GM04504 (cell line): ENCODE results near the gene SLC35F1.

ENCODE experiments used
- DNase-seq: peaks from one replicate; pipeline ENCODE4 v3.0.0-alpha.2; 2012; ENCODE audit warnings: low read depth

Gene SLC35F1

DNA sequence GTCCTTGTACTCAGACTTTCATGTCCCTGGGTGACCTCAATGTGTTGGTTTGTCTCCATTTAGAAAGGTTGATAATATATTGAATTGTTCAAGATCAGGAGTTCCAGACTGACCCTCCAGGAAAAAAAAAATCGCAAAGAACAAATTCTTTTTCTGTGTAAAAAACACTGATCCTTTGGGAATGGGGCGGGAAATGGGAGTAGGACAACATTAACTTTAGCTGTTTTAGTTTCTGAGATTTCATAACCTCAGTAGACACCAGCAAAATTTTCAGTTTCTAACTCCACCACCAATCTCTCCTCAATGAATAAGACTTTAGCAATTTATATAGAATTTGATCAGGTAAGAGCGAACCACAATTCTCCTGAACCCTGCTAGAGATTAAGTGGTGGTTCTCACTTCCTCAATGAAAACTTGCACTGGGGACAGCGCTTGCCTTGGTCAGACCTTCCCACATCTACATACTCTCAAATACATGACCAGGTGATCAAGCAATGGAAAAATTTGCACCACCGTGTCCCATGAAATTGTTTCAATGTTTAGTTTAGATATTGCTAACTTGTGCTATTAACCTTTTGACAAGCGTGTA is 409.8 kb downstream of the SLC35F1 start:
- DNase-seq = no peak

DNA sequence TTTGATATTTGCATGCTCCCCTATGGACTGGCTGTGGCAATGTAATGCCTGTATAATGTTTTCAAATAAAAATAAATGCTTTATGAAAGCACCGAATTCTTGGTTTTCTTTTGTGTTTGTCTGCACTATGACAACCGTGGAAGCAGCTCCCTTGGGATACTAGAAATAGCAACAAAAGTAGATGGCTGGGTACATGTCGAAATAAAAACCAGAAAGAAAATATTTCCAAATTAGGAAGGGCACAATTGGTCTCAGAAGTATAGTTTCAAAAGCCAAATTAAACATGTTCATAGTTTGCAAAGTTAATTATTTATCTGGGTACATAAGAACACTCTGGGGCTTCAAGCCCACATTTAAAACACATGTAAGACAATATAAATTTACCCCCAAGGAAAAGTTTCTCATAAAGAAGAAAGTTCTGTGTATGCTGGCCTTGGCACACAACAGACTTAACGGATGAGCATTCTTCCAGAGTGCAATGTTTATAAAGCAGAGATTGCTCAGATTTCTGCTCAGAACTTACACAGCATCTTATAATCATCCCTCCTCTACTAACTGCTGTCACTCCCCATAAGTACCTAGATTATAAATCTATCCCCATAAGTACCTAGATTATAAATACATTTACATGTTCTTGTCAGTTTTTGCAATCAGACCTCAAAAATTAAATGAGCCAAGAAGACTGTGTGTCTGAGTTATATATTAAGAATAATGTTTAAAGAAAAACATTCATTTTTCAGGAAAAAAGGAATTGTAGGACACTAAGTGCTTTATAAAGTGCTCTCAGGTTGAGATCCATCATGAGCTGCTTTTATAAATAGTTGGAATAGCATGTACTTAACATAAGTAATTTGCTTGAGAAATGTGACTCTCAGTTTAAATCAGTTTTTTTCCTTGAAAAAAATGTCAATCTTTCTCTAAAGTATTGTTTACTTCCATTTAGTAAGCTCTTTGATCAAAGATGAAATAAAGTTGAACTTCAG is 410.8 kb downstream of the SLC35F1 start:
- peak; percentile 1 for DNase-seq

DNA sequence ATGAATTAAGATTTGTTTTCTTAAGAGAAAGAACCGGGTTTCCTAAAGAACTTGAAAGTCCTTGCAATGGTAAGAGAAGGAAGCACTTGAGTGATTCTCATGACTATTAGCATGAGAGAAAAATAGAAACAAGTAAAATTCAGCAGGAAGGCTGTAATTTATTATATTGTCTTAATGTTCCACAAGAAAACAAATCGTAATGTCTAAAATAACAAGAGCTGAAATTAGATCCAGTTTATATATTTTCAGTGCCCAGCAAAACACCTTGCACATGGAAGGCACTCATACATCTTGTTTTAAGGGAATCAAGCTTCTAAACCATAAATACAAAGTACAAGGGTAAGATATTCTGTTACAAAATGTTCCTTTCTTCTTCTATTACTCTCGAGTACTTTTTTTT is 411.6 kb downstream of the SLC35F1 start:
- DNase-seq = no peak

DNA sequence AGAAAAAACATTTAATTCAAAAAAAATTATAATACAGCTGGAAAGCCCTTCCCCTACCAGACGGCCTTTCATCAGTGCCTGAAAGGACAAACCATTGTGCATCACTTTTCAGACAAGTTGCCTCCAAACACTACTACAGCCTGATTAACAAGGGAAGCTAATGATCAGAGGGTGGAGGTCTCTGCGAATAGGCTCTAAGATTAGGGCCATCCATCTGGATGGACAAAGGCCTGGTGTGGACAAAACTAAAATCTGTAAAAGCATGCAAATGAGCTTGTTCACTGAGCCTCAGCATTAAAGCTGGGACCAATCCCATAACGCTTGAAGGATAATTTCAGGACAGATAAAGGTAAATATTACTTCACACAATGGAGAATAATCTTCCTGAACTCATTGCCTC is 412.4 kb downstream of the SLC35F1 start:
- DNase-seq = no peak

DNA sequence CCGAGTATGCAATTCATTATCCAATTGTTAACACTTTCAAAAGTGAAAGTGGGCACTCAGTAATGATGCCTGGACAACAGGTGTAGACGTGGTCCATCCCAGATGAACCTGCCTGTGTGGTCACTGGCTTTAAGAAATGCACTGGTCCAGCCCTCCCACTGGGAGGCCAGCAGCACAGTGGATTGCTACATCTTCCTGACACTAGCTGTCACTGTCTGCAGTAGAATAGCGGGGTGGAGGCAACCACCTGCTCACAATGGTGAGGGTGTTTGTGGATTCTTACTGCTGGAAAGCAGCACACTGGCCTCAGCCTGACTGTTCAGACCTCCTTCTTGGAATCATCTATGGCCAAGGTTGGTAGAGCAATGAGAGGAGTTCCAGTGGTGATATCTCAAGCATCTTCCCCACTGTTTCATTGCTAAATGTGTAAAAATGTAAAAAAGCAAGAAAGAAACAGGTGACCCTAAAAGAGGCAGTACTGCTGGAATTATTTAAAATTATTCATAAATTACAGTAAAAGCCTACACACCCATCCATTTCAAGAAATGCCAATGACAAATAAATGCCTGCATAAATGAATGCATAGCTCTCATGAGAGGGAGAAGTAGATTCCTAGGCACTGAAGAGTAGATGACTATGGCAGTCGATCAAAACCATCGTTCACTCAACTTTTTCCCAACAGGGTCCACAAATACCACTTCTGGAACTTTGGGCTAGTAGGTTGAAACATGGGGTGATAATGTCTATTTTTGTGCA is 413.0 kb downstream of the SLC35F1 start:
- no peak for DNase-seq

DNA sequence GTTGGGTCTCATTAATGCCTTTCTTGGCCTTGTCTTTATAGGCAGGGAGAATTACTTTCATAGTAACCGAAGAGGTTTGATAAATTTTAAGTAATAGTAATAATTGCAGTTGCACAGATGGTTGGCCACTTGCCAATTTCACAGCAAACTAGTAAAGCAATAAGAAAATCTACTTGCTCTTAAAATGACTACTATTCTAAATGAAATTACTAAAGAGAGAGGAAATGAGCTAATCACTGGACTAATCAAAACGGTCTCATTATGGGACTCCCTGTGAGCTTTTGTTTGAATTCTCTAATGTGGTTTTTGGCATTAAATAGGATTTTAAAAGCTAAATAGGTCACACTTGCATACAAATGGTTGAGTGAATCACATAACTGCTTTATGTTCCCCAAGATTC is 413.6 kb downstream of the SLC35F1 start:
- no peak for DNase-seq

DNA sequence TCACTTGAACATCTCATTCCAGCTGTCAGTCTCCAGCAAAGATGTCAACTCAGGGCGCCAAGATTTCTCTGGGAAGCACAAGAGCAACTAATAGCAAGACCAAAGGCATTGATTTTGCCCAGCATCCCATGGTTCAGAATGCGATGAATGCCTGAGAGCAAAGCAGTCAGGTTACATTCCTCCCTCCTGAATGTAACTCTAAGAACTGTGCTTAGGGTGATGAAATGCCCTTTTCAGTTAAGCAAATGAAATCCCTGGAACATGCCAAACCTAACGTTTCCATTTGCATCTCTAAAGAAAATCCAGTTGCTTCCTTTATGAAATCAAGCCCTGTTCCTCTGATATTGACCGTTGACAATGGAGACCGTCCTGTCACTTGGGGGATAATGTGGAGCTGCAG is 417.1 kb downstream of the SLC35F1 start:
- no peak for DNase-seq

DNA sequence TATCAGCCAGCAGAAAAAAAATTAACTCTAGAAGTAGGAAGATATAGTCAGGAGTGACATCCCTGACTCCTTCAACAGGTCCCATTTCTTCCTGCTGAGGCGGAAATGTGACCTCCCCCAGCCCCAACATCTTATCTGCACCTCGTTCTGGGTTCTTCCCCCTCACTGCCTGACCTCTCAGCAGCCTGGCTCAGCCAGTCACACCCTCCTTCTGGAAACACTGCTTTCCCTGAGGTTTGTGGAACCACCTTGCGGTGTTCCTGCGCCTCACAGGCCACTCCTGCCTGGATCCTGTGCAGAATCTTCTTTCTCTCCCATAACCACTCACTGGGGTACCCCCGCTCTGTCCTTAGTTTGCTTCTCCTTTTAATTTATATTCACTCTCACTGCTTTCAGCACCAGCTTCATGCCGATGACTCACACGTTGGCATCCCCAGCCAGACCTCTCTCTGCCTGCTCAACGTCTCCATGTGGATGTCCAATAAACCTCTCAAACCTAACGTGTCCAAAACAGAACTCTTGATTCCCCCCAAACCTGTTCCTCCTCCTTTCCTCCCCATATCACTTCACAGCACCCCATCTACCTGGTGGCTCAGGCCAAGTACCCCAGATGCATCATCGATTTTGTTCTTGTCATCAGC is 418.3 kb downstream of the SLC35F1 start:
- no peak for DNase-seq

DNA sequence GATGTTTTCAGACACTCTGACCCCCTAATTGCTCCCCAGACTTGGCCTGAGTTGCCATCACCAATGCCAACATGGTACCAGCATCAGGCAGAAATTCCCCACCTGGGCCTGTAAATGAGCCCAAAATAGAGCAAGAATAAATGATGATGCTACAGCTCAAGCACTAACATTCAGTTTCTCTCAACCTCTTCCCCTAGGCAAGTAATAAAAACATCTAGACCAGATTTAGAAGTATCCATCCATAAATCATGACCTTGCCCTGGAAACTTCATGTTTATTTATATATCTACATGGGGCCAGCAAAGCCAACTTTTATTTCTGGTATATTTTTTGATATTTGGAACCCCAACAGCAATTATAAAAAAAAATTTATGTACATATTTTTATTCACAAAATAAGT is 419.6 kb downstream of the SLC35F1 start:
- no peak for DNase-seq

DNA sequence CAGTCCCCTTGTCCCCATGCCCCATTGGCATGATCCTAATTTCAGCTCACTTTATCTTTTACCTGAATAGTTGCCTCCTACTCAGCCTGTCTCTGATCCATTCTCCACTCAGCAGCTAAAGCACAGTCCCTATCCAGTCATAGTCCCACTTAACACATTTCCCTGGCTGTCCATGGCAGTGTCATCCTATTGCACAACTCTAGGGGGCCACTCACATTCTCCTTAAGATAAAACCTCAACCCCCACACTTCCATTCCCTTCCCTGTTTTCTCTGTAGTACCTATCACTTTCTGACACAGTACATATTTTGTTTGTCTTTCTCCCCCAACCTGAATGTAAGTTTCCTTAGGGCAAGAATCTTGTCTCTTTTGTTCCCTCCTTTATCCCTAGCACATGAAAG is 420.2 kb downstream of the SLC35F1 start:
- no peak for DNase-seq

DNA sequence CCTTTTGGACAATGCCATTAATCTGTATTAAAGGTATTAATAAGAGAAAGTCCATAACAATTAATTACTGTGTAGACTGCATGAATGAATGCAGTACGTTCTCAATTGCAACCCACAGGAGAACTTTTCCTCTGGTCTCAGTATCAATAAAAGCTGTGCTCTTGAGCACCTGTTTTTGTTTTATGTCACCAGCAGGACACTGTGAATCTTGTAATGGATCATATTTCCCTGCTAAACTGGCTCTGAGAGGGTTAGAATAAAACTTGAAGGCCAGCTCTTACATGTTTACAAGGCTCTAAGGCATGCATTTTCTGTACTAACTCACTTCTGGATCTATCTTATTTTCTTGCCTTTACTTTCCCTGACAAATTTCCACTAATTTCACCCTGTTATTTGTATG is 426.7 kb downstream of the SLC35F1 start:
- DNase-seq = no peak

DNA sequence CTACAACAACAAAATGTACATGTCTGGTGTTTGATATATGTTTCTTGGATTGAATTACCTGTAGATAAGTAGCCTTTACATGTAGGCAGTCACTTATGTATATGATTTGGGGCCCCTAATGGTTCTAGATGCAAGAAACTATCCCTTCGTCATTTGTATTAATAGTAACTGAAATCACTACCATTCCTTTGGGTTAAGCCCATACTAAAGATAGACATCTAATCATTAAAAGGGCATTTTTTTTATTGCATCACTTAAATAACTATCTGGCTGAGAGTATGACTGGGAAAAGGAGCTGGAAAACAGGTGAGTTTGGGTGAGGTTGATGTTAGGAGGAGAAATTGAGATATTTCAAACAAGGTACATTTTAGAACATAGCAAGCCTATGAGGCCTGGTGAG is 427.6 kb downstream of the SLC35F1 start:
- DNase-seq = no peak

DNA sequence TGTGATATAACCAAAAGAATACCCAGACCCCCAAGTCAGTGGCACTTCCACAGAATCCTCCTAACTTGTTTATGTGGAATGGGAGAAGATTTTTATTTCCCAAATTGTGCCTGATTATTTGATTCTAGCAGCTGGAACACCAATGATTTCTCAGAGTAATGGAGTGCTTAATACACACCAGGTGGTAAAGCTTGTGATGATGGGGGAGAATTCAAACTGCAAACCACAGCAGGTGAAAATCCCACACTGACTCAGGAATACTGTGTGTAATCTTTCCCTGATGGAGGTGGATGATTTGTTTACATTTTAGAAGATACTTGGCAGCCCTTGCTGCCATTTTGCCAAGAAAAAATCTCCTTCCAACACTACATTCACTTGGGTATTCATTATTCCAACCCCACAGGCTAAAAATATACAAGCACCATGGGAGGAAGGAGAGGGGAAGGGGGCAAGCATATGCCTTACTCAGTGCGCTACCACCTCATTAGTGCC is 428.3 kb downstream of the SLC35F1 start:
- DNase-seq = no peak

DNA sequence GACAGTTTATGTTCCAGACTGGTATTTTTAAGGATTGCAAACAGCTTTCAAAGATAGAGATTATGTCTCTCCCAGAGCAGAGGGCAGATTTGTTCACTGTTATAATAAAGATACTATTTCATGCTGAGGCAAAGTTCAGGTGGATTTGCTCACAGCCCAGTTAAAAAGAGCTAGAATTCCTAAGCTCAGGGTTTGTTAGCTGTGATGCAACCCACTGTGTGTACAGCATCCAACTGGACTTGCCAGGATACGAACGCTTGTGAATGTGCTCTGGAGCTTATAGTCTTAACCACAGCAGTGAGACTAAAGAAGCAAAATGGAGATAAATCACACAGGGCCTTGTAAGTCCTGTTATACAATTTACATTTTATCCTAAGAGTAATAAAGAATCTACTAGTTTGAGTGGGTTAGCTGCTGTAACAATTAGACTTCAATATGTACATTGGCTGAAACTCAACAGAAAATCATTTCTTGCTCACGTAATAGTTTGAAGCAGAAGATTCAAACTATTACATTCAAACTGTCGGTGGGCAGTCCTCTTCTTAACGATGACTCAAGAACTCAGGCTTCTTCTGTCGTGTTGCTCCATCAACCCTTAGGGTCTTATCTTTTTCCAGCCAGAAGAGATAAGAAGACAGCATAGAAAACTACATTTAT is 437.1 kb downstream of the SLC35F1 start:
- no peak for DNase-seq

DNA sequence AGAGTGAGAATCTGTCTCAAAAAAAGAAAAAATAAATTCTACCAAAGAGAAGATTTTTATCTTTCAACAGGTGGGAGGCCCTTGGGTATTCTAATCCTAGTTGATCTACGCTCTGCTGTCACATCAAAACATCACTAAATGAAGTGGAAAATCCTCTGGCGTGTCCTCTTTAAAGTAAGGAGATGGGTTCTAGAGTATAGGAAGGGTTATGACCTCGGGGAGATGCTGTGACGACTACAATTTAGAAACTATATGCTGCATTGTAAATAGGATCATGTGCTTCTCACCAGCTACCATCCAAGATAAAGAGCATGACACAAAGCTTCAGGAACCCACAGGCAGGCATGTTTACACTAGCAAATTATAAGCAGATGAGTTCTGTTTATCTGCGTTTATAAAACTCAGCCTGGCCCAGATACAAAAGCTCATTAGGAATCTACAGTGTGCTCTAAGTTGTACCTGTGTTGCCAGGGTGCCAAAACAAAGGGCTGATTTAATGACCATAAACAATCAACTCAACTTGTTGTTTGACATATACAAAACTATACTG is 443.9 kb downstream of the SLC35F1 start:
- no peak for DNase-seq

DNA sequence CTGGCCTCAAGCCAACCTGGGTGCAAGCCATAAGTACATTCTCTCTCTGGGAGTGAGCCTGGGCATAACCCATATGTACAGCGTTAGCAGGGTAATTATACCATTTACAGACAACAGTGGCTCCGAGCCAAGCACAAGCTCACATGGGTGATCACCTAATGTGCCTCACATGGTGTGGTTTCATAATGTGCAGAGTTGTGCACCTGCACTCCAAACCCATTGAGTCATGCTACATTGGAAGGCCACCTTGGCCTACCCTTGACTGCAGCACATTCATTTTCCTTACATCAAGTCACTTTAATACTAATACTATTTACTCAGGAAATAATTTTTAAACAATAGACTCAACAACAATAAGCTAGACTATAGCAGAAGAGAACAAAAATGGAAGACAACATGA is 446.5 kb downstream of the SLC35F1 start:
- DNase-seq = no peak

DNA sequence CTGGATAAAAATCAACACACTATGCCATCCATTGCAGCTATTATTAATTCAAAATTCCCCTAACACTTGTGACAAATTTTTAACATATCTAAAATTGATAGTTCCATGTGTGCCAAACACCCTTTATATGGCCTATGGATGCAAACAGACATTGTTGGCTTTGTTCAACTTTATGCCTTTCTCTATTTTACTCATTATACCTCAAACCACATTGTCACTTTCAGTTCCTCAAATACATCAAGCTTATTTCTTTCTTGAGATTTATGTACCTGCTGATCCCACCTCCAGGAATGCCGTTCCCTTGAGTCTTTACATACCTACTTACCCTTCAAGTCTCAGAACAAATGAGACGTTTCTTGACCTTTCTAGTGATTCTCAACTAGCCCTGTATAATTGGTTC is 447.6 kb downstream of the SLC35F1 start:
- DNase-seq = no peak

DNA sequence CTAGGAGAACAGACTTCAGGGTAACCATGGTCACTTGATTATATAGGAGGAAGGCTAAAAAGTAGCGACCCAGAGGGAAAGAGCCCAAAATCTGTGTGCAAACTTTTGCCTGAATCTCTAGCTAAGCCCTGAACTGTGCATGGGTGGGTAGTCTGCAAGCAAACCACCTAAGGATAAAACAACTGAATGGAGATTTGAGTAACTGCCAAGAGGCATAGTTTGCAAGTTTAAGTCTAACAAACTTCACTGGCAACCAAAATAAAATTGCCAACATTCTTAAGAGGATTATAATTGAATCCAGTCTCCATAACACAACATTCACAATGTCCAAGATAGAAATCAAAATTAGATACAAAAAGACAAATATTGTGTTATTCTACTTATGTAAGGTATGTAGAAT is 449.0 kb downstream of the SLC35F1 start:
- no peak for DNase-seq

DNA sequence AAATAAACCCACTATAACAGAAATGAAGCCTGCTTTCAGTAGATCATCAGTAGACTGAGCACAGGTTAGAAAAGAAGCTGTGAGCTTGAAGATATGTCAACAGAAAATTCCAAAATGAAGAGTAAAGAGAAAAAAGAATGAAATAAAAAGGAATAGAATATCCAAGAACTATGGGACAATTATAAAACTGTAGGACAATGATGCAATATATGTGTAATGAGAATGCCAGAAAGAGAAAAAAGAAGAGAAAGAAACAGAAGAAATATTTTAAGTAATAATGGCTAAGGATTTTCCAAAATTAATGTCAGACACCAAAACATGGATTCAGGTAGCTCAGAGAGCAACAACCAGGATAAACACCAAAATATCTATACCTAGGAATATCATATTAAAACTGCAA is 449.6 kb downstream of the SLC35F1 start:
- no peak for DNase-seq
